B cell (primary cell): ENCODE measurements around the gene CORO2B. TPM values are rescaled to one million over a fixed set of nuclear protein-coding genes. Genes with fewer than 3 reads are reported as not detected.

Source experiments
- ATAC-seq: fragments of 200-7000 bp; cut with Tn5 transposase; one replicate; pipeline ENCODE4 v1.10.0; 2021; ENCODE audit warnings: low read depth, mild to moderate bottlenecking, moderate number of reproducible peaks, moderate library complexity
- CTCF ChIA-PET: fragments of 350-600 bp; sonication (Branson Sonifier 250); formaldehyde crosslinking; loops from one replicate; lab custom pipeline; 2021; ENCODE audit warnings: antibody characterized with exemption, inconsistent platforms; lab: Charles Lee
- POLR2A ChIA-PET: fragments of 350-600 bp; sonication (Branson Sonifier 250); formaldehyde crosslinking; loops from one replicate; lab custom pipeline; 2021; ENCODE audit warnings: antibody characterized with exemption; lab: Charles Lee
- DNase-seq: peaks from one replicate; pipeline ENCODE4 v3.0.0; 2013
- H2AFZ ChIP-seq: 2 replicates; pipeline ENCODE4 v1.6.1; 2012; ENCODE audit warnings: mild to moderate bottlenecking, low read depth, low read length; ENCODE audit not compliant: insufficient read depth, poor library complexity, severe bottlenecking
- H3K27ac ChIP-seq, 2 donors: 1 replicate in 1 of 2; 2 replicates in 1 of 2; pipeline ENCODE4 v1.5.1; 2012 to 2013; ENCODE audit warnings: low read length in 2 of 2, mild to moderate bottlenecking in 2 of 2, moderate library complexity in 1 of 2
- H3K27me3 ChIP-seq, 4 experiments: fragments of 200-600 bp in 1 of 4; sonication (generic) in 1 of 4; replicated peaks in 1 of 4; 1 replicate in 2 of 4; 2 replicates in 2 of 4; pipeline versions ENCODE4 v1.6.1 to v1.7.0; 2013 to 2016; ENCODE audit warnings: low read length in 3 of 4, mild to moderate bottlenecking in 2 of 4, mixed read lengths in 1 of 4, moderate library complexity in 1 of 4; ENCODE audit not compliant: insufficient read depth in 4 of 4, control insufficient read depth in 3 of 4; ENCODE audit errors: control extremely low read depth in 1 of 4
- H3K36me3 ChIP-seq, 2 experiments: replicated peaks in 1 of 2; 1 replicate in 1 of 2; 2 replicates in 1 of 2; pipeline versions ENCODE4 v1.6.1 to v1.7.1; 2013; ENCODE audit warnings: low read length in 1 of 2; ENCODE audit not compliant: insufficient read depth in 2 of 2, control insufficient read depth in 1 of 2; ENCODE audit errors: control extremely low read depth in 1 of 2, extremely low read depth in 1 of 2
- H3K4me1 ChIP-seq, 2 donors: fragments of 200-600 bp in 1 of 2; sonication (generic) in 1 of 2; 1 replicate in 1 of 2; 2 replicates in 1 of 2; pipeline versions ENCODE4 v1.5.1 to v1.6.1; 2013 to 2017; ENCODE audit warnings: low read length in 2 of 2; ENCODE audit not compliant: control insufficient read depth in 2 of 2, insufficient read depth in 2 of 2
- H3K4me2 ChIP-seq: replicated peaks from 2 replicates; pipeline ENCODE3; 2012; ENCODE audit warnings: mild to moderate bottlenecking, low read depth, low read length; ENCODE audit not compliant: poor library complexity, severe bottlenecking
- H3K4me3 ChIP-seq, 5 experiments: fragments of 200-600 bp in 1 of 5; sonication (generic) in 1 of 5; 1 replicate in 3 of 5; 2 replicates in 2 of 5; pipeline versions ENCODE4 v1.5.1 to v1.7.0; 2011 to 2016; ENCODE audit warnings: low read length in 4 of 5, mild to moderate bottlenecking in 4 of 5, low read depth in 2 of 5, control low read depth in 1 of 5, moderate library complexity in 1 of 5; ENCODE audit not compliant: insufficient read depth in 1 of 5; ENCODE audit errors: control extremely low read depth in 1 of 5, extremely low read depth in 1 of 5
- H3K79me2 ChIP-seq: fragments of 200-600 bp; sonication (generic); one replicate; pipeline ENCODE4 v1.6.0; 2016; ENCODE audit warnings: low read length; ENCODE audit not compliant: control insufficient read depth, insufficient read depth
- H3K9ac ChIP-seq: fragments of 200-600 bp; sonication (generic); 2 replicates; pipeline ENCODE4 v1.6.1; 2017; ENCODE audit warnings: mild to moderate bottlenecking, low read length, moderate library complexity
- H3K9me3 ChIP-seq, 3 donors: one replicate each; pipeline versions ENCODE4 v1.6.1 to v1.7.1; 2013; ENCODE audit warnings: low read length in 2 of 3; ENCODE audit not compliant: control insufficient read depth in 2 of 3, insufficient read depth in 1 of 3; ENCODE audit errors: control extremely low read depth in 1 of 3
- H4K20me1 ChIP-seq: 2 replicates; pipeline ENCODE4 v1.6.0; 2012; ENCODE audit warnings: mild to moderate bottlenecking, low read length; ENCODE audit not compliant: insufficient read depth, control insufficient read depth, poor library complexity, severe bottlenecking
- H3K27ac Mint-ChIP-seq: one replicate; pipeline ENCODE4 v1.8.0; 2021; ENCODE audit warnings: mixed read lengths
- H3K27me3 Mint-ChIP-seq: one replicate; pipeline ENCODE4 v1.8.0; 2021; ENCODE audit warnings: mixed read lengths
- H3K4me1 Mint-ChIP-seq: one replicate; pipeline ENCODE4 v1.8.0; 2021; ENCODE audit warnings: mixed read lengths
- H3K4me3 Mint-ChIP-seq: one replicate; pipeline ENCODE4 v1.8.0; 2021; ENCODE audit warnings: mixed read lengths
- H3K9me3 Mint-ChIP-seq: one replicate; pipeline ENCODE4 v1.8.0; 2022; ENCODE audit warnings: mixed read lengths; ENCODE audit not compliant: insufficient read depth
- CTCF ChIP-seq: fragments of 200-600 bp; IDR thresholded peaks from one replicate; pipeline ENCODE4 v1.8.0; 2022; ENCODE audit warnings: antibody characterized with exemption, mild to moderate bottlenecking
- EZH2 ChIP-seq: IDR thresholded peaks from 2 replicates; pipeline ENCODE4 v1.6.1; 2012; ENCODE audit warnings: borderline replicate concordance, low read depth, mild to moderate bottlenecking, moderate library complexity, low read length; ENCODE audit not compliant: insufficient read depth, poor library complexity, severe bottlenecking
- WGBS: methylation state at CpG from one replicate; pipeline ENCODE4 v1.1.5; 2013; ENCODE audit warnings: missing lambda C conversion rate; ENCODE audit not compliant: insufficient coverage; 5-methylcytosine and 5-hydroxymethylcytosine counted together
- intact Hi-C: fragments of 100-400 bp; cut with micrococcal nuclease; formaldehyde crosslinking; loops from one replicate; pipeline ENCODE4 v1.10.0; 2022
- polyA plus RNA-seq: library from polyadenylated mRNA; depleted of rRNA; stranded (reverse); fragments of >200 nt; gene quantifications from 2 replicates; pipeline ENCODE4 v1.2.3, GENCODE V29; 2012
- total RNA-seq, 2 donors: library from RNA; stranded (reverse); fragments of 120-200 nt in 1 of 2; gene quantifications; 1 replicate in 1 of 2; 2 replicates in 1 of 2; pipeline versions ENCODE4 v1.2.3 to v1.2.4, GENCODE V29; 2013 to 2022

CORO2B gene
- total and polyA plus RNA-seq, 2 donors (not counting 1 experiment from before 2014, with no cell fraction given) = 9.5 to 11.3 TPM

GRCh38 chr15:68574046-68574445 lies 4.7 kb upstream of the CORO2B start:
- ChIA-PET POLR2A (no interaction called here), CTCF (interaction anchor here (1.2 to 5.2 kb wide), 5 partner anchors 14 to 102 kb away, joined by 3 to 23 read pairs (median 5); no protein-coding TSS in a partner anchor)
- Histone ChIP-seq H3K9ac (no peak overlapping the region), H3K27ac (no peak overlapping the region), H3K4me1 (peaks cover 29 to 36% of the 10 kb centered on the region in 2 donors), H2AFZ (no peak overlapping the region), H4K20me1 (no peaks in the 10 kb centered on the region), H3K9me3 (peaks cover 0 to 3% (median 0%) of the 10 kb centered on the region in 3 donors), H3K79me2 (peaks cover 9% of the 10 kb centered on the region), H3K27me3 (peaks cover 0 to 34% (median 5%) of the 10 kb centered on the region in 4 experiments), H3K4me2 (no peak overlapping the region), H3K36me3 (no peaks in the 10 kb centered on the region), H3K4me3 (no peak overlapping the region)
- intact Hi-C loops = no loop called here
- DNase-seq (no peak), ATAC-seq (no peak)
- no peak overlapping the region for H3K27ac Mint-ChIP-seq
- H3K27me3 Mint-ChIP-seq = peaks cover 55% of the 10 kb centered on the region
- WGBS = 96% methylated on average over 4 of the region's 4 CpGs
- no peak overlapping the region for H3K4me3 Mint-ChIP-seq
- peaks cover 23% of the 10 kb centered on the region for H3K4me1 Mint-ChIP-seq
- TF ChIP-seq CTCF (no peak), EZH2 (no peak)
- no peaks in the 10 kb centered on the region for H3K9me3 Mint-ChIP-seq

GRCh38 chr15:68574629-68575028 lies 4.2 kb upstream of the CORO2B start:
- Histone ChIP-seq H3K36me3 (no peaks in the 10 kb centered on the region), H3K4me3 (no peak overlapping the region), H3K79me2 (peaks cover 9% of the 10 kb centered on the region), H3K27ac (no peak overlapping the region), H3K9ac (no peak overlapping the region), H4K20me1 (no peaks in the 10 kb centered on the region), H3K27me3 (peaks cover 0 to 32% (median 5%) of the 10 kb centered on the region in 4 experiments), H2AFZ (no peak overlapping the region), H3K4me2 (no peak overlapping the region), H3K9me3 (peaks cover 0 to 3% (median 0%) of the 10 kb centered on the region in 3 donors), H3K4me1 (peaks cover 31 to 40% of the 10 kb centered on the region in 2 donors)
- no peak for ATAC-seq
- Mint-ChIP-seq H3K9me3 (no peaks in the 10 kb centered on the region), H3K4me1 (peaks cover 25% of the 10 kb centered on the region), H3K4me3 (no peak overlapping the region), H3K27me3 (peaks cover 52% of the 10 kb centered on the region), H3K27ac (no peak overlapping the region)
- WGBS = 75% methylated on average over 5 of the region's 6 CpGs
- intact Hi-C loops = loop anchor here (5.0 kb wide), 1 partner anchor 248 kb away; the partner anchor contains the start of gene ANP32A
- CTCF ChIA-PET = interaction anchor here (0.8 to 5.2 kb wide), 4 partner anchors 14 to 101 kb away, joined by 3 to 23 read pairs (median 4); no protein-coding TSS in a partner anchor
- POLR2A ChIA-PET = no interaction called here
- DNase-seq = no peak
- TF ChIP-seq CTCF = no peak
- no peak for TF ChIP-seq EZH2
